Activated gamma-delta T cell treated with Interleukin-2 at 50 U/mL for 16 hours (primary cell): ENCODE results near the gene BCR.

Source experiments
- DNase-seq: peaks from one replicate; pipeline ENCODE4 v3.0.0-alpha.2; 2020

Gene BCR

DNA sequence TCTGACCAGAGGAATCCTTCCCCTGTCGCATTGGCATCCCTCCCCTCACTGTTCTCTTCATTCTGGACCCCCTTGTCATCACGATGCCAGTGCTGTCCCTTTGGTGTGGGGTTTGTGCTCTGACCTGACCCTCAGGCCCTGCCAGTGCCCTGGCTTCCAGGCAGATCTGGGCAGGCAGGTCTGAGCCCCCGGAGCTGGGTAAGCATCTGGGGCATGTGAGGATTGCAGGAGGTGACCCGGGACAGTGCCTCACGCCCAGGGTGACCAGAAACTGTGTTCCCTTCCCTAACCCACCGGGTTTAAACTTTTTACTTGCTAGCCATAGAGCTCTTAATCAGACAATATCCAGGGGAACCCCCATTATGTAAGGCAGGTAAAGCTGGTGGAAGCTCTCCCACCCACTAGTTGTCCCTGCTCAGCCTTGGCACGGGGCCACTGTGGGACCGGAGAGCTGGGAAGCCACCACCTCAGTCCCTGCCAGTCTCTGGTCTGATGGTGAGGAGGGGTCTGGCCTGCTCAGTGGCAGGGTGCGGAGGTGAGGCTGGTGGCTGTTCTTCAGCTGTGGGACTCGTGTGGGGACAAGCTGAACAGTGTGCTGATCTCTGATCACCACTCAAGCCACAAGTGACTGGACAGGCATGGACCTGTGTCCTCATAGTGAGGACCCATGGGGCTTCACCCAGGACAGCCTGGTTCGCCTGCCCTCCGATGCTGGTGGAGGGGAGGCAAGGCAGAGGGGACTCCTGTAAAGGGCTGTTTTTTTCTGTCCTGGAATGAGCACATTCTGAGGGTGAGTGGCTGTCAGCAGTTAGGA, 38.0 kb downstream of the BCR start:
- no peak for DNase-seq

GRCh38 chr22:23218867-23219251, 38.5 kb downstream of the BCR start:
- no peak for DNase-seq

GRCh38 chr22:23219317-23219716, 39.0 kb downstream of the BCR start:
- DNase-seq: no peak

DNA sequence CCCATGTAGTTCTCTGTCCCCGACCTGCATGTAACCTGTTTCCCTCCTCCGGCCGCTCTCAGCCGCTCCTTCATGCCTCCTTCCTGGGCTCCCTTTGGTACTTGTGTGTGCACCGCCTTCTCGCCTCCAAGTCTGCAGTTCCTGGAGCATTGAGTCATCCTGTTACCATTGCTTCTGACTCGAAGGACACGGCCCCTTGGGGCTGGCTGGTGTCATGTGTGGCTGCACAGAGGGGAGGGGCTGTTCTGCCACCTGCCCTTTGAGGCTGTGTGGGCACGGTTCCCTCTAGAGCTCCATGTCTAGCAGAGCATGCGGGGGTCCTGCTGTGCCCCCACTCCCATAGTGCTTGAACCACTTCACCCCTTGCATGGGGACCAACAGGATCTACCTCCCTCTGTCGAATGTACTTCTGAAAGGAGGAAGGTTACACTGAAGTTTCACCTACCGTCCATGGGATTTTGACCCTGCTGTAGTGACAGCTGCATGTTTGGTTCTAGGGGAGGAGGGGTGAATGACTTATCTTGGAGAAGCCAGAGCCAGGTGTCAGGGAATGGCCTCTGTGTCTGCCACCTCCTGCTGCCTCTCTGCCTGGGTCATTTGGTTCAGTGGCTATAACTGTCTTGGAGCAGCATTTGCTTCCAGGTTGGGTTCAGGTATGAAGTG, 39.6 kb downstream of the BCR start:
- peak; percentile 55 for DNase-seq

DNA sequence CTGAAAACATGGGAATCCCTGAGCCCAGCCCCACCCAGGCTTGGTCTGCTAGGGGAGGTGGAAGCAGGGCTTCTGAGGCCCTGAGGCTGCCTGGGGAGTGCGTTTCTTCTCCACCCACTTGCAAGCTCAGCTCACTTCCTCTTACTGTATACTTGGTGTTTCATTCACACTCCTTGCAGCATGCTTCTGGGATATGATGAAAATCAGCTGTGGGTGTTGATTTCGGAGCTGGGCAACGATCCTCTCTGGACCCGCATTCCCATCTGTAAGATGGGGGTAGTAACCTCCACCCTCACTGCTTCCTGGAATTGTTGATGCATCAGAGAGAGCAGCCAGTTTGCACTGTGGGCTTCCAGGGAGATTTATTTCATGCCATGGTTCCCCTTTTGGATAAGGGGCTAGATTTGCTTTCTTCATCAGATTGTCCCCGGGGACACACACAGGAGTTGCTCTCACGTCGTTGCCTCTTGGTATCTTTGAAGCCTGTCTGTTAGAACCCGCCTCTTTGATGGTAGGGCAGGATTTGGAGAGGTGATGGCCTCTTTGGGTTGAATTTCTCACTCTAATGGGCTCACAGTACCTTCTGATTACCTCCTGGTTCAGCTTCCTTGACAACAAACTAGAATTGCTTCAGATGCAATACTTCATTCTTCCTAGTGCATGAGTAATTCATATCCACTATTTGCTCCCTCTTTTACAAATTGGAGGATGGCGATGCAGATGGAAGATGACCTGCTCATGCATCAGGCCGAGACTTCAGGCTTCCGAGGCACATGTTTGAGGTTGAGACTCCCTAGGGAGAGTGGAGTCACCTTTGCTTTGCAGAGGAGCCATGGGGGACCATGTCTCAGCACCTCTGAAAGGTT, 40.4 kb downstream of the BCR start:
- no peak for DNase-seq

DNA sequence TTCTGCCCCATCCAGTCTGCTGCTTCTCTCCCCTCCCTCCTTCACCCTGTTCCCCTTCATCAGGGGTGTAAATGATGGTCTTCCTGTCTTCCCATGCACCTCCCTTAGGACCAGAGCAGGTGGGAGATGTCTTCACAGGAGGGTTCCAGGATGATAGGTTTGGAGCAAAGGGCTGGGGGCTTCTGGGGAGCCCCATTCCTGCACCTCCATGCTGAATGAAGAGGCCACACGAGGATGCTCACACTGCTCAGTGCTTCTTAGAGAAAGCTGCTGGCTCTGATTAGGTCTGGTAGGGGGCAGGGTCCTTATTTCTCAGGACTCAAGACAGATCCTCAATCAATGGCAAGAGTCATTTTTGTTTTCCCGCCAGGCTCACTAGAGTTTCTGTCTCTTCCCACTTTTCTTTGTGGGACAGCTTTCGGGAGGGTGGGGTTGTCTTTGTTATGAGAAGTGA, 41.1 kb downstream of the BCR start:
- no peak for DNase-seq

GRCh38 chr22:23222033-23222792, 41.9 kb downstream of the BCR start:
- DNase-seq: no peak

GRCh38 chr22:23222793-23223568, 42.7 kb downstream of the BCR start:
- no peak for DNase-seq

DNA sequence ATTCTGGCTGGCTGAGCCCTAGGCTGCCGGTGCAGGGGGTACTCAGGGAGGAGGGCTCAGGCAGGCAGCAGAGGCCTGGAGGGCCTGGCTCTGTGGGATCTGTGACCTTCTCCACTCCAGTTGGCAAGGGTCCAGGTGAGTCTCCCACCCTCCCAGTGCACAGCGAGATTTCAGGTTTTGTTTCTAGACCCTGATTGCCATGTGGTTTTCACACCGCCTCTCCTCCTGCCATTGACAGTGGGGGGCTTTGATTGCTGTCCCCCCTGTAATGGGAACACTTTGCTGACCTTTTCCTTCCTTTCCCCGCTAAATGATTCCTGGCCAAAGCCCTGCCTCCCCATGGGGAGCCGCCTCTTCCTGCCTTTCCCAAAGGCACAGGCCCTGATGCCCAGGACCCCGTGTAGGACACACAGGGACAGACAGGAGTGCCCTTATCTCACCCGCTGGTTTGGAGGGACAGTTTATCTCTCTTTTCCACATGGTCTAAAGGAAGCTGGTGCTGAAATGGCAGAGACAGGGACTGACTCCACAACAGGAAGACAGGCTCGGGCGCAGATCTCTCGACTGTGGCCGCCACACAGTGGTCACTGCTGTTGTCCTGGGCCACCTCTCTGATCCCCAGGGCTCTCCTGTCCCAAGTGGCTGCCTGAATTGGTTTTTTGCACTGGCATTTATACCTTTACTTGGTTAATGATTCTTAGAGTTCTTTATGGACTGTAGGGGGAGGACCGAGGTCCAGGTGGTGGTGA, 43.4 kb downstream of the BCR start:
- no peak for DNase-seq

DNA sequence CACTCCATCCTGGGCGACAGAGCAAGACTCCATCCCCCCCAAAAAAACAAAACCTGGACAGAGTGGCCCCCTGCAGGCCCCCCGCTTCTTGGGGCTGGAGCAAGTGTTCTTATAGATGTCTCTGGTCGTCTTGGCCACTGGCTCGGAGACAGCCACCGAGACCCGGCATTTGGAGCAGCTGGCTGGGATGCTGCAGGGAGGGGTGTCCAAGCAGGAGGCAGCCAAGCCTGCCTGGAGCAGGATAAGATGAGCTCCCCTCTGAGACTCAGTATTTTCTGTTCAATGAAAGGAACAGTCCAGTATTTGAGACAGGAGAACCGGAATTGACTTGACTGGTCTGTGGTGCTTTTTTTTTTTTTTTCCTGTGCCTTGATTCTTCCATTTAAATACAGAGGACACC, 44.5 kb downstream of the BCR start:
- DNase-seq: no peak

DNA sequence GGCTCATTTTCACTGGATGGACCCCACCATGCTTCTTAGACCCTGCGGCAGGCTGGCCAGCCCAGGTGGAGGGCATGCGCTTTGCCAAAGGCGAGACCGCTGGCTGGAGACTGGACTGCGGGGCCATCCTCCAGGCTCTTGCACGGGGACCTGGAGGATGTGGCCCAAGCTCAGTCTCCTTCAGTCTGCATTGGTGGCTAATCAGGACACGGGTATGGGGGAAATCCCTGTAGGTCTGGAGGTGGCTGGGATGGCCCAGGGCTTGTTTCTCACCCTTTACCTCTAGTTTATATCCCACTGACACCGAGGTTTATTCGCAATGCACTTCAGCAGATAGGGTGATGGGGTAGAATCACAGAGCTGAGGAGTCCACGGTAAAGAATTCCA, 45.0 kb downstream of the BCR start:
- DNase-seq: no peak

GRCh38 chr22:23225724-23226496, 45.6 kb downstream of the BCR start:
- peak; percentile 37 for DNase-seq

DNA sequence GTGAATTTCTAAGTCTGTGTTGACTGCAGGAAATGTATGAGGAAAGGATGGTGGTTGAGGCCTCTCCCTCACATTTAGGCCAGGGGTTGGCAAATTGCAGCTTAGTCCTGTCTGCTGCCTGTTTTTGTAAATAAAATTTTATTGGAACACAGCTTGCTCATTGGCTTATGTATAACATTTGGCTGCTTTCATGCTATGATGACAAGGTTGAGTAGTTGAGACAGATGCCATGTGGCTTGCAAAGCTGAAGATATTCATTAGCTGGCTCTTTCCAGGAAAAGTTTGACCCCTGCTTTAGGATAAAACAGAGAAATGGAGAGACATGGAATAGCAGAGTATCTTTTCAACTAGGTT, 46.2 kb downstream of the BCR start:
- DNase-seq: no peak

DNA sequence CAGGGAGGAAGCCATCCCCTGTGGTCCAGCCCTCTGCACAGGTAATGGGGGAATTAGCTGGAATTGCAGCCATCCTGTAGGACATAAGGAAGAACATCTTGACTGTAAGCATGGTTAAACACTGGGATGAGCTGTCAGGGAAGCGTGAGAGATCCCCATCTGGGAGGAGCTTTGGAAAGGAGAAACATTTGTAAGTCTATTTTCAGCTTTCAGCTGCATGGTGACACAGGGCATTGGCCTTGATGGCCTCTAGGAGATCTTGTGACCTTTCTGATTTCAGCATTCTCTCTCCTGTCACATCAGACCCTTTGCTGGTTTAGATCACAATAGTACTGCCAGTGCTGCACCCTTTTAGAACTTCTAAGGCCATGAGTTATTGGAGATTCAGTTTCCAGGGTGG, 47.1 kb downstream of the BCR start:
- no peak for DNase-seq

- no peak for DNase-seq
Measured at GRCh38 chr22:23228503-23228902, 48.2 kb downstream of the BCR start.

DNA sequence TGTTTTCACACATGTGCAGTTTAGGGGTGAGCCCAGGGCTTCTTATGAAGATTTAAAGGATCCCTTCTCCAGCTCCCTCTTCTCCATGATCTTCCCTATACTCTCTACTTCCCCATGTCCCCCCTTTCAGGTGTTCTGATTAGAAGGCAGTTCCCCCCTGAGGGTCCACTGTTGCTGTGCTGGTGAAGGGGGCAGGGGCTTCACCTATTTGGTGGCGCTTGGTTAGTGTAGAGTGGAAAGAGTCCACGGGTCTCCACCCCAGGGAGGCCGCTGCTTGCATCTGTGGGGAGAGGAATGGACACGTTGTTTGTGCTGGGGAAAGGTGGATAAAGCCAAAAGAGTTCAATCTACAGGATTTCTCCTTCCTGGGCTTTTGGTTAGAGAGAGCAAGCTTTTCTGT, 49.3 kb downstream of the BCR start:
- DNase-seq: no peak

DNA sequence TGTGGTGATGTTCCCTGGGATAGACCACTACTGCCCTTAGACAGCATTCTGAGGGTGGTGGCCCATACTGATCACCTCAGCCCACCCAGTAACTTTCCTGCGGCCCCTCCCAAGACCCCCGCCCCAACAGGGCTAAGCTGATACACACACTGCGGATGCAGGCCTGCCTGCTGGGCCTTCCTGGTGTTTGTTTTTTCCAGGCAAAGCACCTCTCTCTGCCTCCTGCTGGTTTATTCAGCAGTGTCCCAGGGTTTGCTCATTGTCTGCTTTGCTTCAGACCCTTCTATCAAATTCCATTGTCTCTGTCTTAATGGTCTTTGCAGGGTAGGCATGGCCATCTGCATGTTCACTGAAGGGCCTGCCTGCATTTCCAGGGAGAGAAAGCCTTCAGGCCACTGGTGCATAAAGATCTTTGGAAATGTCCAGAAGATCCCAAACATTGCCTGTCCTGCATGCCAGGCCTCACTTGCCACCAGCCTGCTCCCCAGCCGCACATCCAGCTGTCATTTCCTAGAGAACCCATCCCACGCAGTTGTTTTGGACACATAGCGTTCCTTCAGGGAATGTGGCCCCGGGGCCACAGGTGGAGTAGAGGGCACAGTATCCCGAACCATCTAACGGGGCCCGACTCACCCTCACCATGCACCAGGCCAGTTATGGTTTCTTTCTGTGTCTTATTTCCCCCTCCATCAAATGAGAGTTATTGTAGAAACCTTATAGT, 50.2 kb downstream of the BCR start:
- DNase-seq: no peak

DNA sequence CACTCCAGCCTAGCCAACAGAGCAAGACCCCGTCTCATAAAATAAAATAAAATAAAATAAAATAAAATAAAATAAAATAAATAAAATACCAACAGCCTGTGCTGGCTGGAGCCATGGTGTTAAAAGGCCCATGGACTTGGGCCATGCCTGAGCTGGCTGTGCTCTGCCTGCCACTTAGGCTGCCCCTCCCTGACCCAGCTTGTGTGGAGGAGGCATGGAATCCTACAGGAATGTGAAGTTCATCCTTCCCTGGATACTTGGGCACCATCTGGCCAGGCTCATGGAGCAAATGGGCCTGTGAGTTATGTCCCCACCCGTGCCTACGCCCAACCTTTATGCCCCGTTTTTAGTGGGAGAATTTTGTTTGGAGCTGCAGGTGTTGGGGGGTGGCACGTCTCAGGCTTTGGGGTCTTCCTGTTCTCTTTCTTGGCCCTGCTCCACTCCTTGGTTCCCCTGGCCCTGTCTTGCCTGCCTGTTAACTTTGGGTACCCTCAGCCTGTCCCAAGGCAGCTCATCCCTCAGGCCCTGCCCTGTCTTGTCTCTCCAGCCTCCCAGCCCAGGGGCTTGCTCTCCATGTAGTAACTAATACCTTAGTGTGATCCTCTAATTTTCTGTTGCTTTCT, 51.3 kb downstream of the BCR start:
- DNase-seq: no peak
